GM12864 (cell line): ENCODE measurements around the gene SCGB1D1.
"Not testable (repeated sequence)": the region's sequence is repeated elsewhere in the genome, so short reads cannot be mapped to it uniquely, and the experiment has no call there.

Experiments used
- DNase-seq: peaks from one replicate; pipeline ENCODE4 v3.0.0-alpha.2; 2011; ENCODE audit warnings: low read depth
- H3K4me3 ChIP-seq: 2 replicates; pipeline ENCODE4 v1.5.1; 2011; ENCODE audit warnings: mild to moderate bottlenecking, low read depth, low read length, control low read depth
- TF ChIP-seq, protein P1 (sequence below): IDR thresholded peaks from 2 replicates; pipeline ENCODE4 v1.5.1; 2011; ENCODE audit warnings: low read depth, mild to moderate bottlenecking, moderate library complexity, low read length, control low read depth, inconsistent platforms; ENCODE audit errors: missing control alignments

The SCGB1D1 gene

DNA sequence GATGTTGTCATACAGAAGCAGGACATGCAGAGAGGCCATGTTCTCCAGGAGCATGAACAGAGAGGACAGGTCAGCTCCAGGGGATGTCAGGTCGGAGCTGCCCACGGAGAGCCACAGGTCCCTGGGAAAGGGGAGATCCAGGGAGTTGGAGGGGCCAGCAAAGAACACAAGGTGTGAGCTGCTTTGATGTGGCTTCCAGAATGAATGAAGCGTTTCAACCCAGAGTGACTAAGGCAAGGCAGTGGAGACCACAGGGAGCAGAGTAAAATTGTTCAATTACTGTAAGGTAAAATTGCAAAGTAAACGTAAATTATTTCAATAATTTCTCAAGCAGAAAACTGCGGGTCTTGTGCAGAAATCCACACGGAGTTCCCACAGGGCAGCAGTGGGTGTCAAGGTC is 12.9 kb downstream of the SCGB1D1 start:
- no peak overlapping the region for H3K4me3 ChIP-seq
- TF ChIP-seq, protein P1, sequence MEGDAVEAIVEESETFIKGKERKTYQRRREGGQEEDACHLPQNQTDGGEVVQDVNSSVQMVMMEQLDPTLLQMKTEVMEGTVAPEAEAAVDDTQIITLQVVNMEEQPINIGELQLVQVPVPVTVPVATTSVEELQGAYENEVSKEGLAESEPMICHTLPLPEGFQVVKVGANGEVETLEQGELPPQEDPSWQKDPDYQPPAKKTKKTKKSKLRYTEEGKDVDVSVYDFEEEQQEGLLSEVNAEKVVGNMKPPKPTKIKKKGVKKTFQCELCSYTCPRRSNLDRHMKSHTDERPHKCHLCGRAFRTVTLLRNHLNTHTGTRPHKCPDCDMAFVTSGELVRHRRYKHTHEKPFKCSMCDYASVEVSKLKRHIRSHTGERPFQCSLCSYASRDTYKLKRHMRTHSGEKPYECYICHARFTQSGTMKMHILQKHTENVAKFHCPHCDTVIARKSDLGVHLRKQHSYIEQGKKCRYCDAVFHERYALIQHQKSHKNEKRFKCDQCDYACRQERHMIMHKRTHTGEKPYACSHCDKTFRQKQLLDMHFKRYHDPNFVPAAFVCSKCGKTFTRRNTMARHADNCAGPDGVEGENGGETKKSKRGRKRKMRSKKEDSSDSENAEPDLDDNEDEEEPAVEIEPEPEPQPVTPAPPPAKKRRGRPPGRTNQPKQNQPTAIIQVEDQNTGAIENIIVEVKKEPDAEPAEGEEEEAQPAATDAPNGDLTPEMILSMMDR, result no peak
- no peak for DNase-seq

DNA sequence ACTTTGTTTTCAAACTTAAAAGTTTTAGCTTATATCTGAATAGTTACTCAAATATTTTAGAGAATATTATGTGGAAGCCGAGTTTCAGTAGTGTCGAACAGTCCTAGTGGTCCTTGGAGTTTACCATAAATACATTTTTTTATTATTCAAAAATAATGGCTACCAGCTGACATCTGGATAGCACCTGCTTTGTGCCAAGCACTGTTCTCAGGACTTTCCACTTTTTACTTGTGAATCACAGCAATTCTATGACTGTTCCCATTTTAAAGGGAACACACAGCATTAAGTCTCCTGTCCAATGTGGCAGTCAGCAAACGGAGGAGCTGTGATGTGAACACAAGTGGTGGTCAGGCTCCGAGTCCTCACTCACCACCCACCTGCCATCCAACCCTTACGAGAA is 14.4 kb downstream of the SCGB1D1 start:
- no peak overlapping the region for H3K4me3 ChIP-seq
- TF ChIP-seq, protein P1, result no peak
- DNase-seq, result no peak

DNA sequence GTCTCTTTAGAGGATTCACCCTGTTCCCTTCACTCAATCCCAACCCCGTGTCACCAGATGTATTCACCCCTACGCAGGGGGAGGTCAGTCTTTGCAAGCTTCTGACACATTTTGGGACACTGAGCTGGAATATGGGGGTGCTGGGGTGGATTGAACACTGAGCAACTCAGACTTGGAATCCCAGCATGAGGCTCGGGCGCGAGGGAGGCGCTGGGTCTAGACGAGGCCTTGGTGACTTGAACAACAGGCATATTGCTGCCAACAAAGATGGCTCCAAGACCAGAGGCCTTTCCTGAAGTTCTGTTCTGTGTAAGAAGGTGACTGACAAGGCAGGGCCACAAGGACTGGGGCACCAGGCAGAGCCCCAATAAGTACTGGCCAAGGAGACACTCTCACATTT is 15.4 kb downstream of the SCGB1D1 start:
- H3K4me3 ChIP-seq, result no peak overlapping the region
- TF ChIP-seq, protein P1, result no peak
- DNase-seq, result no peak

DNA sequence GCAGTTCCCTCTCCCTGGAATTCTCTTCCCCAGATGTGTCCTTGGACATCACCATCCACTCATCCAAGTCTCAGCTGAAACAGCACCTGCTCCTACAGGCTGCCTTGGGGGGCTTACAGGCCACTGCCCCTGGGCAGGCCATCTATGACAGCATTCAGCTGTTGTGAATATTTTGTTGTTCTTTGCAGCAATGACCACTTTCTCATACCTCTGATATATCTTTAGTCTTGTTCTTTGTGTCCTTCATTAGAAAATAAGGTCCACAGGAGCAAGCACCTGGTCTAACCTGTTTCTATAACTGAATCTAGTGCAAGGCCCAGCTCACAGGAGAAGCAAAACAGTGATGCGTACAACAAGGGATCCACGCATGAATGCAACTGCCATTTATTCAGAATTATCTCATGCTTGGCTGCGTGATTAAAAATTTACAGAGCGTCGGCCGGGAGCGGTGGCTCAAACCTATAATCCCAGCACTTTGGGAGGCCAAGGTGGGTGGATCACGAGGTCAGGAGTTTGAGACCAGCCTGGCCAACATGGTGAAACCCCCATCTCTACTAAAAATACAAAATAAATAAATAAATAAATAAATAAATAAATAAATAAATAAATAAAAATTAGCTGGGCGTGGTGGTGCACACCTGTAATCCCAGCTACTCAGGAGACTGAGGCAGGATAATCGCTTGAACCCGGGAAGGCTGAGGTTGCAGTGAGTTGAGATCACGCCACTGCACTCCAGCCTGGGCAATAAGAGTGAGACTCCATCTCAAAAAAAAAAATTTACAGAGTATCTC is 16.5 kb downstream of the SCGB1D1 start:
- DNase-seq, H3K4me3 ChIP-seq: not testable (repeated sequence)

DNA sequence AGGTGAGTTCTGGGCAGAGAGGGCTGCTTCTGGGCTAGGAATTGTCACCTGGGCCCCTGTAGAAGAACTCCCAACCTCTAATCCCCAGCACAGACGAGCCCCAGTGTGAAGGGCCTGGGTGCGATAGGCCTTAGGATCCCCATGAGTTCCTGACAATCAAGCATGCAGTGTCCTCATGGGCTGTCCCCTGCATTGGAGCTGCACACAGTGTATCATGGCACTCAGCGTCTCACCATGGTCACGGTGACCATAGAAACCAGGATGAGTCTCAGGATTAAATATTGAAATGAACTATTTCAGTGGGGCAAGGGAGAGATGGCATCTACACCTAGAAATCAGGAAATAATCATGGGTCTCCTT is 18.7 kb downstream of the SCGB1D1 start:
- H3K4me3 ChIP-seq, result no peak overlapping the region
- TF ChIP-seq, protein P1, result no peak
- DNase-seq, result no peak

DNA sequence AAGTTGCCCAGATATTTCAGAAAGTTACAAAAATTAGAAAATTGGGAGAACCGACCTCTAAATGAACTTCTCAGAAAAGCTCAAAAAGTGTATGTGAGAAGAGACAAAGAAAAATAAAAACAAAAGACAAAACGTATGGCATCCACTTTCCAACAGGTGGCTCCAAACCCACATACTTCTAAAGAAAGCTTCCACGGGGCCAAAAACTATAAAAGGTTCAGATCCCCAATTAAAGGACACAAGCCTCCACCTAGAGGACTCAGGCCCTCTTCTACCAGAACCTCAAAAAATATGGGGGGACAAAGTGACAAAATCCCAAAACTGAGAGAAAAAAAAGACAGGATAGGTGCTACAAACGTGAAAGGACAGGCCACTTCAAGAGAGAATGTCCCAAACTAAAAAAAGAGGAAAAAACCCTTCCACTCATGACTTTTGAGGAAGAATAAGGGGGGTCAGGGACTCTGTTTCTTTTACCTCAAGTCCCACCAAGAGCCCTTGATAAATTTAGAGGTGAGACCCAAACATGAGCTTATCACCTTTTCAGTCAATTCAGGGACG is 27.3 kb downstream of the SCGB1D1 start:
- TF ChIP-seq, protein P1, result peak; percentile 47
- DNase-seq, result no peak
- H3K4me3 ChIP-seq, result no peak overlapping the region

DNA sequence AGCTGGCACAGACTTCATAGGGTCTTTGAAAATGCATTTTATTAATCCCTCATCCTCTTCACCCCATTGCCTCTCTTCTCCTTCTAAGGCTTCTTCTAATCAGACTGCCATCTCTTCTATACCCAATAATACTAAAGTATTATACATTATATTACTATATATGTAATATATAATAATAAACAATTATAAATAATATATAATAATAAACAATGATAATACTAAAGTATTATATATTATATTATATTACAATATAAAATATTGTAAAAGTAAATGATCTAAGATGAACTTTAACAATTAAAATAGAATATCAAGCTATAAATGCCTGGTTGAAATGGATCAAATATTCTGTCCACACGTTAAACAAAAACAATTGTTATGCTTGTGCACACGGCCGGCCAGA is 31.5 kb downstream of the SCGB1D1 start:
- TF ChIP-seq, protein P1, result no peak
- no peak for DNase-seq
- no peak overlapping the region for H3K4me3 ChIP-seq
